Ascending aorta (tissue), 2 donors: ENCODE data around the gene ADAM8. TPM values are rescaled to one million over a fixed set of nuclear protein-coding genes. Genes with fewer than 3 reads are reported as not detected.
"Not testable (repeated sequence)": the region's sequence is repeated elsewhere in the genome, so short reads cannot be mapped to it uniquely, and the experiment has no call there.

Experiments used
- DNase-seq, 2 donors: peaks; one replicate each; pipeline ENCODE4 v3.0.0-alpha.2; 2019; ENCODE audit warnings: low spot score in 2 of 2
- H3K27ac ChIP-seq, 2 donors: fragments of 200-600 bp; sonication (generic); one replicate each; pipeline ENCODE4 v1.5.1; 2016 to 2017; ENCODE audit warnings: mild to moderate bottlenecking in 1 of 2
- H3K27me3 ChIP-seq: fragments of 200-600 bp; sonication (generic); one replicate; pipeline ENCODE4 v1.5.1; 2017
- H3K36me3 ChIP-seq, 2 donors: fragments of 200-600 bp; sonication (generic); one replicate each; pipeline ENCODE4 v1.5.1; 2016
- H3K4me1 ChIP-seq, 2 donors: fragments of 200-600 bp; sonication (generic); one replicate each; pipeline ENCODE4 v1.5.1; 2016 to 2017; ENCODE audit warnings: mild to moderate bottlenecking in 1 of 2
- H3K4me3 ChIP-seq, 2 donors: fragments of 200-600 bp; sonication (generic); one replicate each; pipeline ENCODE4 v1.5.1; 2016 to 2017; ENCODE audit warnings: mild to moderate bottlenecking in 1 of 2
- H3K9me3 ChIP-seq, 2 donors: fragments of 200-600 bp; sonication (generic); one replicate each; pipeline ENCODE4 v1.5.1; 2016
- intact Hi-C: fragments of 100-400 bp; cut with DNase I; formaldehyde crosslinking; loops from one replicate; pipeline ENCODE4 v1.15.1; 2023
- total RNA-seq: library from RNA; depleted of rRNA; stranded (reverse); fragments of >200 nt; gene quantifications from one replicate; pipeline ENCODE4 v1.1.0, GENCODE V29; 2016
- TF ChIP-seq, protein P1 (sequence below), 3 experiments: fragments of 200-600 bp in 2 of 3; fragments of 450-650 bp in 1 of 3; sonication (generic) in 2 of 3; IDR thresholded peaks; one replicate each; pipeline ENCODE4 v1.5.1; 2016 to 2019; ENCODE audit warnings: antibody characterized with exemption in 3 of 3, mild to moderate bottlenecking in 1 of 3, moderate library complexity in 1 of 3

ADAM8 gene
- total RNA-seq, 1 donor from 2014 or later = 21.4 TPM

DNA sequence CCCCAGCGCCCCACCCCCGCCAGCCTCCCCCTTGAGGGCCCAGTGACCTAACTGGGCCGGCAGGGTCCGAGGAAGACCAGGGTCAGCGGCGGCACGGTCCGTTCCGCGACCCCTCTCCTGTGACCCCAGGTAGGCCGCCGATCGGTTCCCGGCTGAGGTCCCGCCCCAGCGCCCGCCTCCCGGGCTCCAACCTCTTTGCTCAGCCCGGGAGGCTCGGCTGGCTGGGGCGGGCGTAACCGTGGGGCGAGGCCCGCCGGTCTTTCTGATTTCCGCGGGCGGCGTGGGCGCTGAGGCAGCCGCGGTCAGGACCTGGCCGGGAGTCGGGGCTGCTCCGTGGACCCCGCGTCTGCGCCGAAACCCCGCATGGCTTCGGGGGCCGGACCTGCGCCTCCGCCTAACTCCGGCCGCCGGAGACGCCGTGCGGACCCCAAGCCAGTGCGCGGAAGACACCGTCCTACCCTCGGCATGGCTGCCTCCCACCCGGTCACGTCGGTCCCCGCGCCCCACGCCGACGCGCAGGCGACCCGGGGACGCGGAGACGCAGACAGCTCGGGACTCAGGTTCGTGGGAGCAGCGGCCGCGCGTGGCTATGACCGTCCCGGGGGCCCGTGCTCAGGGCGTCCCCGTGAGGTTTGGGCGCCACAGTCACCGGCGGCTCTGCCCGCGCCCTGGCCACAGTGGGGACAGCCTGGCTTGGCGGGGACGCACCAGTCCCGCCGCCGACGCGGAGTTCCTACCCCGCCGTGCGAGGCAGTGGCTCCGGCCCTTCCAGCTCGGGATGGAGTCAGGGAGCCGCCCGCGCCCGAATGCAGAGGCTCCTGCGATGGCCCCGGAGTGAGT lies 40.0 kb downstream of the ADAM8 start:
- peaks cover 19% of the 10 kb centered on the region for H3K27me3 ChIP-seq
- H3K9me3 ChIP-seq = no peaks in the 10 kb centered on the region
- H3K4me3 ChIP-seq = peak overlapping the region; percentile 1 to 56
- H3K36me3 ChIP-seq = no peaks in the 10 kb centered on the region
- intact Hi-C loops = no loop called here
- TF ChIP-seq, protein P1, sequence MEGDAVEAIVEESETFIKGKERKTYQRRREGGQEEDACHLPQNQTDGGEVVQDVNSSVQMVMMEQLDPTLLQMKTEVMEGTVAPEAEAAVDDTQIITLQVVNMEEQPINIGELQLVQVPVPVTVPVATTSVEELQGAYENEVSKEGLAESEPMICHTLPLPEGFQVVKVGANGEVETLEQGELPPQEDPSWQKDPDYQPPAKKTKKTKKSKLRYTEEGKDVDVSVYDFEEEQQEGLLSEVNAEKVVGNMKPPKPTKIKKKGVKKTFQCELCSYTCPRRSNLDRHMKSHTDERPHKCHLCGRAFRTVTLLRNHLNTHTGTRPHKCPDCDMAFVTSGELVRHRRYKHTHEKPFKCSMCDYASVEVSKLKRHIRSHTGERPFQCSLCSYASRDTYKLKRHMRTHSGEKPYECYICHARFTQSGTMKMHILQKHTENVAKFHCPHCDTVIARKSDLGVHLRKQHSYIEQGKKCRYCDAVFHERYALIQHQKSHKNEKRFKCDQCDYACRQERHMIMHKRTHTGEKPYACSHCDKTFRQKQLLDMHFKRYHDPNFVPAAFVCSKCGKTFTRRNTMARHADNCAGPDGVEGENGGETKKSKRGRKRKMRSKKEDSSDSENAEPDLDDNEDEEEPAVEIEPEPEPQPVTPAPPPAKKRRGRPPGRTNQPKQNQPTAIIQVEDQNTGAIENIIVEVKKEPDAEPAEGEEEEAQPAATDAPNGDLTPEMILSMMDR (IDR thresholded peaks at IDR 0.05) = no peak
- H3K4me1 ChIP-seq = peaks cover 0 to 3% of the 10 kb centered on the region in 2 donors
- no peak for DNase-seq
- peak overlapping the region in 1 of 2 donors; percentile 27 for H3K27ac ChIP-seq

DNA sequence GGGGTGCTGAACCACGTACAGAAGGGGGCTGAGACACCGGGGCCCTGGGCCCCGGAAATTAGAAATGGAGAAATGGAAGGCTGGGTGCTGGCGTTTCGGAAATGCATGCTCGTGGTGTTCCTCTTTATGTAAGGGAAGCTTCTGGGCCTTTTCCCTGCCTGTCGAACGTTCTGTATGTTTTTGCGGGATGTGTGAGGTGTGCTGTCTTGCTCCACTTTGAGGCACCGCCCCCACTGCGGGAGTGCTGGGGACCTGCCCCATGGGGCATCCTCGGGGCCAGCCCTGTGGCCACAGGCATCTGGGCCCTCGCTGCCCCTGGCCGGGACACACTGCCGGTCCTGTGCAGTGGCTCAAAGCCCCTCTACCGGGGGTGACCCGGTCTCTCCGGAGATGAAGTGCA lies 40.7 kb downstream of the ADAM8 start:
- intact Hi-C loops = no loop called here
- Histone ChIP-seq H3K9me3 (no peaks in the 10 kb centered on the region), H3K27ac (peak overlapping the region in 1 of 2 donors; percentile 27), H3K36me3 (no peaks in the 10 kb centered on the region), H3K4me1 (peaks cover 0 to 3% of the 10 kb centered on the region in 2 donors), H3K4me3 (peak overlapping the region; percentile 1 to 56), H3K27me3 (peaks cover 19% of the 10 kb centered on the region)
- DNase-seq = no peak
- TF ChIP-seq, protein P1 (IDR thresholded peaks at IDR 0.05) = no peak

DNA sequence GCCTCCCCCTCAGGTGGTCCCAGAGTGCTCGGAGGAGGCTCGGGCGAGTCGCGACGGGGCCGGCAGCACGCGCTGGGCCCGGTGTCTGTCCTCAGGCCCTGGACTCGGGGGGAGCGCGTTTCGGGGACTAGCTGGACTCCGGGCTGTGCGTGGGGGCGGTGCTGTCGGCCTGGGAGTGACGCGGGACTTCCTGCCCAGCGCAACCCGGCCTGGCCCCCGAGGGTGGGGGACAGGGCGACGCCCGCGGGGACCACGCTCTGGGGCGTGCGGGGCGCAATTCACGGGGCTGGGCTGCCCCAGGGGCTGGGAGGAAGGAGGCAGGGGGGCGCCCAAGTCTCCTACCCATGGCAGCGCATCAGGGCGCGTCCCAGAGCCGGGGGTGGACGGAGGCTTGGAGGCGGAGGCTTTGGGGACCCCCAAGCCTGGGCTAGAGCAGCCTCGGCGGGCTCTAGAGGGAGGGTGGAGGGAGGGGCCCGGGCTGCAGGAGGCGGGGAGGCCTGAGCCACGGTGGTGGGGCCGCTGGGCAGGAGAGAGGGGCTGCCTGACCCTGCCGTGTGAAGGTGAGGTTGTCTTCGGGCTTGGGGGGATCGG lies 41.3 kb downstream of the ADAM8 start:
- no peak for DNase-seq
- H3K27me3 ChIP-seq = peaks cover 19% of the 10 kb centered on the region
- no peaks in the 10 kb centered on the region for H3K36me3 ChIP-seq
- peak overlapping the region in 1 of 2 donors; percentile 56 for H3K4me3 ChIP-seq
- peak overlapping the region; percentile 8 to 49 for H3K27ac ChIP-seq
- TF ChIP-seq, protein P1 (IDR thresholded peaks at IDR 0.05) = no peak
- intact Hi-C loops = no loop called here
- peaks cover 0 to 3% of the 10 kb centered on the region in 2 donors for H3K4me1 ChIP-seq
- no peaks in the 10 kb centered on the region for H3K9me3 ChIP-seq

DNA sequence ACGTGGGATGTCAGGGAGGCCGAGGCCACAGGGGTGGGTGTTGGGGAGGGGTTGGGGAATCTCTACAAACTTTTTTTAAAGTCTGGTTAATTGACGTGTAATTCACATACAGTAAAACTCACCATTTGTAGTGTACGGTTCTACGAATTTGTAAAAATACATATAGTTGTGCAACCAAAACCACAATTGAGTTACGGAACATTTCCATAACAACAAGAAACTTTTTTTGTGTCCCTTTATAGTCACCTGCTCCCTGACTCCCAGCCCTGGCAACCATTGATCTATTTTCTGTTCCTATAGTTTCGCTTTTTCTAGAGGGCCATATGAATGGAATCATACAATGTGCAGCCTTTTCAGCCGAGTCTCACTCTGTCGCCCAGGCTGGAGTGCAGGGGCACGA lies 41.9 kb downstream of the ADAM8 start:
- H3K4me3 ChIP-seq, H3K9me3 ChIP-seq, H3K27ac ChIP-seq, H3K36me3 ChIP-seq, intact Hi-C loops, DNase-seq, H3K4me1 ChIP-seq: not testable (repeated sequence)
- H3K27me3 ChIP-seq = peaks cover 19% of the 10 kb centered on the region

DNA sequence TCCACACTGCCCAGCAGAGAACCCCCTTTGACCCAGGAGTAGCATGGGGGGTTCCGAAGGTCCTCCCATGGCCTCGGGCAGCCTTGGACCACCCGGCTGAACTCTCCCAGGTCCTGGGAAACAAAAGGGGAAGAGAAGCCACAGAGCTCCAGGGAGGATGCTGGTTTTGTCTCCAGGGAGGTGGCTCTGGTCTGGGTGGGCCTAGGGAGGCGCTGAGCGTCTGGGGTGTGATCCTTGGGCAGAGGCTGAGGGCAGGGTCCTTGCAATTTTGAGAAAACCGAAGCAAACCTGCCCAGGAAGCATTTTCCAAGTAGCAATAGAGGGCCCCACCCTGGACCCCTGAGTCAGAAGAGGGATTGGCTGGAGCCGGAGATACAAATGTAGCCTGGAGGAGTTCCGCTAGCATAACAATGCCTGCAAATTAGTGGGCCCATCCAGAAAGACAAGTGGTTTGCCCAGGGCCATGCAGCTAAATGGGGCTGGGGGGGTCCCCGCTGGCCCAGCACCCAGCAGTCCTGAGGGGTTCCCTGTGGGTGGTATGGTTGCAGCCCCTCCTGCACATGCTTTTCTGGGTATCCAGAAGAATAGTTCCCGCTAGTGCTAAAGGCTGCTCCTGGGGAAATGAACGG lies 44.6 kb downstream of the ADAM8 start:
- peaks cover 15% of the 10 kb centered on the region for H3K27me3 ChIP-seq
- TF ChIP-seq, protein P1 (IDR thresholded peaks at IDR 0.05) = no peak
- DNase-seq = no peak
- no peaks in the 10 kb centered on the region for H3K36me3 ChIP-seq
- intact Hi-C loops = no loop called here
- H3K4me3 ChIP-seq = no peak overlapping the region
- peaks cover 0 to 3% of the 10 kb centered on the region in 2 donors for H3K4me1 ChIP-seq
- H3K9me3 ChIP-seq = no peaks in the 10 kb centered on the region
- no peak overlapping the region for H3K27ac ChIP-seq
